ENCODE results near the gene EN2. TPM values are rescaled to one million over a fixed set of nuclear protein-coding genes. Genes with fewer than 3 reads are reported as not detected.

EN2 gene
- total and polyA plus RNA-seq, 2 donors (not counting 1 experiment from before 2014, with no cell fraction given): not detected

DNA sequence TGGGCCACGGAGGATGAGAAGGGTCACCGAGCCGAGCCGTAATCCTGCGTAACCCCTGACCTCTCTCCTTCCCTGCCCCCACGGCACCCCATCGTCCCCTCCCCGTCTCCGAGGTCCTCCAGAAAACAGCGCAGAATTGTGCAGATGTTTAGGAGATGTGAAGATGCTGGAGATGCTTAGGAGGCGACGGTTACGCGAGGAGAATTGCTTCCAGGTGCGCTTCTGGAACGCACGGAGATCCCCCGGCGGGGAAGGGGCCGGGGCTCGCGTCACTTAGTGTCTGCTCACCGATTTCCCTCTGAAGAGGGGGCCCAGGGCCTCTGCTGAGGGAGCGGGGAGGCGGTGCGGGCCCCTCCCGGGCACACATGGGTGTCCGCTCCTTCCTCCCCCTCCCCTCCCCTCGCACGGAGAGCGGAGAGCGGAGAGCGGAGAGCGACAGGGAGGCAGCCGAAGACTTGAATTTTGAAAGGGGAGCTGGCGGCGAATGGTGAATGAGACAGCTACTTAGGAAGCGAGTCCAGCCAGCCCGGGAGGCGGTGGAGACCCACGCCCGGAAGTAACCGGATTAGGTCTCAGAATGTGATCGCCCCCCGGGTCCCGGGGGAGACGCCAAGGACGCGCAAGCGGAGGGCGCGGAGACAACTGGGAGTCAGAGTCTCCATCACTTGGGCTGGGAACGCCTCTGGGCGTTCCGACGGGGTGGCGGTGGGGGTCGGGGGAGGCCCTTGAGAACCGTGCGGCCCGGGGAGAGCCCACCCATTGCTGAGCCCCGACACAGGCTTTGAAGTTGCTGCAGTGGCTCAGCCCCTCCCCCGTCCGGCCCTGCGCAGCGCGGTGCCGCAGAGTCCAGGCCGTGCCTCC lies 8.7 kb upstream of the EN2 start:
- Histone ChIP-seq H3K36me3 (replicated peaks in 1 of 2; ENCODE audit: control extremely low read depth in 1 of 2, control insufficient read depth in 1 of 2, extremely low read depth in 1 of 2, insufficient read depth in 2 of 2, low read length in 1 of 2) (no peaks in the 10 kb centered on the region), H3K27ac (ENCODE audit: low read length in 2 of 2) (no peak overlapping the region), H2AFZ (ENCODE audit: insufficient read depth, low read depth, low read length, poor library complexity, severe bottlenecking) (peak overlapping the region; percentile 16), H3K9ac (ENCODE audit: low read length) (no peak overlapping the region), H3K4me1 (ENCODE audit: control insufficient read depth in 2 of 2, insufficient read depth in 2 of 2, low read length in 2 of 2) (peaks cover 24 to 40% of the 10 kb centered on the region in 2 donors), H3K27me3 (replicated peaks in 1 of 4; ENCODE audit: control extremely low read depth in 1 of 4, control insufficient read depth in 3 of 4, insufficient read depth in 4 of 4, low read length in 3 of 4) (peaks cover 0 to 68% (median 43%) of the 10 kb centered on the region in 4 experiments), H4K20me1 (ENCODE audit: control insufficient read depth, insufficient read depth, low read length, poor library complexity, severe bottlenecking) (no peaks in the 10 kb centered on the region), H3K4me3 (ENCODE audit: control extremely low read depth in 1 of 5, extremely low read depth in 1 of 5, insufficient read depth in 1 of 5, low read depth in 2 of 5, low read length in 4 of 5) (no peak overlapping the region), H3K79me2 (ENCODE audit: control insufficient read depth, insufficient read depth, low read length) (no peaks in the 10 kb centered on the region), H3K9me3 (ENCODE audit: control extremely low read depth in 1 of 3, control insufficient read depth in 2 of 3, insufficient read depth in 1 of 3, low read length in 2 of 3) (peaks cover 0 to 24% (median 0%) of the 10 kb centered on the region in 3 donors), H3K4me2 (replicated peaks; ENCODE audit: low read depth, low read length, poor library complexity, severe bottlenecking) (peak overlapping the region; percentile 30)
- Mint-ChIP-seq H3K9me3 (ENCODE audit: insufficient read depth) (no peaks in the 10 kb centered on the region), H3K27ac (no peak overlapping the region), H3K4me3 (no peak overlapping the region), H3K27me3 (peaks cover 60% of the 10 kb centered on the region), H3K4me1 (peaks cover 12% of the 10 kb centered on the region)
- WGBS (ENCODE audit: insufficient coverage): 7% methylated on average over 56 of the region's 69 CpGs
- POLR2A ChIA-PET: no interaction called here
- ATAC-seq (ENCODE audit: low read depth): no peak
- CTCF ChIA-PET: no interaction called here
- intact Hi-C loops (cut with micrococcal nuclease): no loop called here
- no peak for TF ChIP-seq EZH2 (IDR thresholded peaks at IDR 0.05; ENCODE audit: borderline replicate concordance, insufficient read depth, low read depth, low read length, poor library complexity, severe bottlenecking)
- TF ChIP-seq CTCF (IDR thresholded peaks at IDR 0.05): no peak
- peak; percentile 27 for DNase-seq

DNA sequence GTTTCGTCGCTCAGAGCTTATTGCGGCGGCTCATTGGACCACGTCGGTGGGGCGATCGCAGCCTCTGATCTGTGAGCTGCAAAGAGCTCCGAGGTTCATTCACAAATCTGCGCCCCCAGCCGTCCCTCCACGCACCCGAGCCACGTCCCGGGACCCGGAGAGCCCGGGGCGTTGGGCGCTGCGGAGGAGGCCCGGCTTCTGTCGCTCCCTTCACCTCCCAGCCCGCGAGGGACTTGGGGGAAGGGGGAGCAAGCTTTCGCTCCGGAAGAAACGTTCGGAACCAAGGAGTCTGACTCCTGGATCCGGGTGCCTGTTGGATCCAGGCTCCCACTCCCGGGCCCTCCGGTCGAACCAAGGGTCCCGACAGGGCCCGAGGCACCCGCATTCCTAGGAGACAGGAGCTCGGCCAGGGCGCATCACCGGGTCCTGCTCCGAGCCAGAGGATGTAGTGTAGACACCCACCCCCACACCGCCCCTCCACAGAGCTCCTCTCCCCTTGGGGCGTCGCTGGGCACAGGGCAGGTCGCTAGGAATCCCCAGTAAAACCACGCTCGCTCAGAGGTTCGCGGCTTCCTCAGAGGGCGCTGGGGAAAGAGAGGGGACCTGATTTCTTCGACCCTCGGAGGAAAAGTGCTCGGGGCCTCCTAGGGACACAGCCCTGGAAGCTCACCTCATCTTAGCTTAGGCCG lies 7.9 kb upstream of the EN2 start:
- Histone ChIP-seq H3K27me3 (replicated peaks in 1 of 4; ENCODE audit: control extremely low read depth in 1 of 4, control insufficient read depth in 3 of 4, insufficient read depth in 4 of 4, low read length in 3 of 4) (peaks cover 0 to 76% (median 48%) of the 10 kb centered on the region in 4 experiments), H2AFZ (ENCODE audit: insufficient read depth, low read depth, low read length, poor library complexity, severe bottlenecking) (no peak overlapping the region), H3K36me3 (replicated peaks in 1 of 2; ENCODE audit: control extremely low read depth in 1 of 2, control insufficient read depth in 1 of 2, extremely low read depth in 1 of 2, insufficient read depth in 2 of 2, low read length in 1 of 2) (no peaks in the 10 kb centered on the region), H3K4me1 (ENCODE audit: control insufficient read depth in 2 of 2, insufficient read depth in 2 of 2, low read length in 2 of 2) (peaks cover 28 to 48% of the 10 kb centered on the region in 2 donors), H3K4me3 (ENCODE audit: control extremely low read depth in 1 of 5, extremely low read depth in 1 of 5, insufficient read depth in 1 of 5, low read depth in 2 of 5, low read length in 4 of 5) (no peak overlapping the region), H3K27ac (ENCODE audit: low read length in 2 of 2) (no peak overlapping the region), H3K9ac (ENCODE audit: low read length) (no peak overlapping the region), H4K20me1 (ENCODE audit: control insufficient read depth, insufficient read depth, low read length, poor library complexity, severe bottlenecking) (no peaks in the 10 kb centered on the region), H3K9me3 (ENCODE audit: control extremely low read depth in 1 of 3, control insufficient read depth in 2 of 3, insufficient read depth in 1 of 3, low read length in 2 of 3) (peaks cover 0 to 31% (median 0%) of the 10 kb centered on the region in 3 donors), H3K79me2 (ENCODE audit: control insufficient read depth, insufficient read depth, low read length) (no peaks in the 10 kb centered on the region), H3K4me2 (replicated peaks; ENCODE audit: low read depth, low read length, poor library complexity, severe bottlenecking) (peak overlapping the region; percentile 30)
- Mint-ChIP-seq H3K9me3 (ENCODE audit: insufficient read depth) (no peaks in the 10 kb centered on the region), H3K4me3 (no peak overlapping the region), H3K4me1 (peaks cover 15% of the 10 kb centered on the region), H3K27ac (no peak overlapping the region), H3K27me3 (peaks cover 60% of the 10 kb centered on the region)
- TF ChIP-seq CTCF (IDR thresholded peaks at IDR 0.05): no peak
- TF ChIP-seq EZH2 (IDR thresholded peaks at IDR 0.05; ENCODE audit: borderline replicate concordance, insufficient read depth, low read depth, low read length, poor library complexity, severe bottlenecking): no peak
- DNase-seq: peak; percentile 20
- WGBS (ENCODE audit: insufficient coverage): 8% methylated on average over 51 of the region's 52 CpGs
- intact Hi-C loops (cut with micrococcal nuclease): no loop called here
- CTCF ChIA-PET: no interaction called here
- POLR2A ChIA-PET: no interaction called here
- ATAC-seq (ENCODE audit: low read depth): no peak
